Stimulated activated CD8-positive, alpha-beta memory T cell treated with anti-CD3 and anti-CD28 coated beads, Interleukin-4, amount 100 ng/mL, for 48 hours (primary cell): ENCODE results near the gene GYS1.
"Not testable (repeated sequence)": the region's sequence is repeated elsewhere in the genome, so short reads cannot be mapped to it uniquely, and the experiment has no call there.

Experiments used
- DNase-seq: peaks from one replicate; pipeline ENCODE4 v3.0.0-alpha.2; 2020

Gene GYS1

DNA sequence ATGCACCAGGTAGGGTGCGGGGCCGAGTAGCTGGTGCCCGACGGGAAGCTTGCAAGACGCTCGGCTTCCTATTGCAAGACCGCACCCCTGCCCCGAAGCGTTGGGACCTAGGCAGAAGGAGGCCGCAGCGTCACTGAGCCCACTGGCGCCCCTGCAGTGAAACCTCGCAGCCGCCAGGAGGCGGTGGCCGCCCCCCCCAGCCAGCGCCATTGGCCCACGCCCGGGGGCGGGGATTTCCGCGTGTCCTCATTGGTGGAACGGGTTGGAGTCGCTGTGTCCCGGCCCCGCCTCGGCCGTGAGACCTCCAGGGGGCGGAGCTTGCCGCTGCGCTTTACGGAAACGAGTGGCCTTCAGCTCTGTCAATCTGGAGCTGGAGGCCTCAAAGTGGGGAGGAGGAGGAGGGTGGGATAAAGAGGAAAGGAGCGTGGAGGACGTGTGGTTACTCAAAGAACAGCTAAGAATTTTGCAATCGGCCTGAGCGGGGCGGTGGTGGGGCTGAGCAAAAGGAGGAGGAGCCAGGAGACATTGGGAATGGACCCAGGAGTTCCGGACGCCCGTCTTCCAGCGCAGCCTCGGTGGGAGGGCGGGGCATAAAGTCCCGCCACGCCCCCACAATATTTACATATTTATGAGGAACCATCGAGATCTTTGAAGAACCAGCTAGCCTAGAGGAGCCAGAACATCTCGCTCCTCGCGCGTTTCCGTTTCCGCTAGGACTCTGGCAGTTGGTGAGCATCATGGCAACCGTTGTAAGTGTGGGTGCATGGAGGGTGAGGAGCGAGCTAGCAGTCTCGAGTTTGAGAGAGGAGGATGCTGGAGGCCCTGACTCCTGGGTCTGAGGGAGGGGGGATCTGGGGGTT is at the start of gene GYS1, which contains the start of gene RUVBL2:
Gene GYS1, minus strand, starts transcription at position 135 of the 860 bp plus-strand sequence. CDS start 197 bp downstream, outside the sequence.
Gene RUVBL2, plus strand, starts transcription at position 713 of the 860 bp plus-strand sequence. Its CDS starts 25 bp downstream, at position 738.
- peak; percentile 99 for DNase-seq

DNA sequence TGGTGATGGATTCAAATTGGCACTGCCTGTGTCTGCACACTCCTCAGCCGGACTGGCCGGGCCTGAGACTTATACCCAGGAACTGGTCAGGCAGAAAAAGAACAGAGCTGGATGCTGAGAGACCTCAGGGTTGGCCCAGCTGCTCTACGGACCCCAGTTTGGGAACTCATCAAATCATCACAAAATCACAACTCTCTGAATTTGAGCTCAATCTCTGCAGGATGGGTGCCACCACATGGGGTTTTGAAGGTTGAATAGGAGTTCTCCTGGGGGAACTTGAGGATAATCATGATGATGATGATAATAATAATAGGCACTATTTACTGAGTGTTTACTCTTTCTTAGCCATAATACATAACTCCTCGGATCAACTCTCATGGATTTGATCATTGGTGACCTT is 49.6 kb upstream of the GYS1 start:
- not testable (repeated sequence) for DNase-seq

- DNase-seq: no peak
These were observed 49.1 kb upstream of the GYS1 start for GRCh38 chr19:49042177-49042576.

- not testable (repeated sequence) for DNase-seq
These were observed 46.6 kb upstream of the GYS1 start for GRCh38 chr19:49039736-49040135.

DNA sequence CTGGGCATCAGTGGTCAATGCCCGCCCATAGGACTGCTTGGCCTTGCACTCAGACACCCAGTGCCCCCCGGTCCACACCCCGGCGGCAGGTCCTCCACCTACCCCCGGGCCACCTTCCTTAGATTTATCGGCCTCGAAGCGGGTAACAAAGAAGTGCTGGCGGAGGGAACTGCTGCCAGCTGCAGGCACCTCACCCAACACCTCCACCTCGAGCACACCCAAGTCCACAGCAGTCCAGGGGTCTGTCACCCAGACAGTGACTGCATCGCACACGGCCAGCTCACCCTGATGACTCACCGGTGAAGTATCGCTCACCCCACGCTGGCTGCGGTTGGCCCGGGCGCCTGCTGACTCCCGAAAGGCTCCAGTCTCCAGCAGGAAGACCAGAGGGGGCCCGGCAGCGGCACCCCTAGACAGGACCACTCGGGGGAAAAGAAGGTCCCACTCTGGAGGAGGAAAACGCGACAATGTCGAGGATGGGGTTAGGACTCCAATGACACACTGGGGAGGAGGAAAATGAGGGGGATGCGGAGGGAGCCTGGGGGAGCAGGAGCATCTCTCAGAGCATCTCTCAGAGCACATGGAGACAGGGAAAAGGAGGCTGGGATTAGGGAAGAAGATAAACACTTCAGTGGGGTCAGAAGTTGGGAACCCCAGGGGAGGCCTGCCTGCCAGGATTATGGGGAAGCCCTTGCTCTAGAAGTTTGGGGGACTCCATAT is 45.6 kb upstream of the GYS1 start:
- not testable (repeated sequence) for DNase-seq

DNA sequence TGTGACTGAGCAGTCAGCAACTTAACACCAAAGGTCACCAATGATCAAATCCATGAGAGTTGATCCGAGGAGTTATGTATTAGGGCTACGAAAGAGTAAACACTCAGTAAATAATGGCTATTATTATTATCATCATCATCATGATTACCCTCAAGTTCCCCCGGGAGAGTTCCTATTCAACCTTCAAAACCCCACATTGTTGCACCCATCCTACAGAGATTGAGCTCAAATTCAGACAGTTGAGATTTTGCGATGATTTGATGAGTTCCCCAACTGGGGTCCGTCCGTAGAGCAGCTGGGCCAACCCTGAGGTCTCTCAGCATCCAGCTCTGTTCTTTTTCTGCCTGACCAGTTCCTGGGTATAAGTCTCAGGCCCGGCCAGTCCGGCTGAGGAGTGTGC is 45.0 kb upstream of the GYS1 start:
- not testable (repeated sequence) for DNase-seq

GRCh38 chr19:49036815-49037214 is 43.7 kb upstream of the GYS1 start, which contains the start of gene CGB1:
CGB1 (minus strand) TSS chr19:49036895; CDS start chr19:49036711, 184 bp downstream.
- peak; percentile 79 for DNase-seq

DNA sequence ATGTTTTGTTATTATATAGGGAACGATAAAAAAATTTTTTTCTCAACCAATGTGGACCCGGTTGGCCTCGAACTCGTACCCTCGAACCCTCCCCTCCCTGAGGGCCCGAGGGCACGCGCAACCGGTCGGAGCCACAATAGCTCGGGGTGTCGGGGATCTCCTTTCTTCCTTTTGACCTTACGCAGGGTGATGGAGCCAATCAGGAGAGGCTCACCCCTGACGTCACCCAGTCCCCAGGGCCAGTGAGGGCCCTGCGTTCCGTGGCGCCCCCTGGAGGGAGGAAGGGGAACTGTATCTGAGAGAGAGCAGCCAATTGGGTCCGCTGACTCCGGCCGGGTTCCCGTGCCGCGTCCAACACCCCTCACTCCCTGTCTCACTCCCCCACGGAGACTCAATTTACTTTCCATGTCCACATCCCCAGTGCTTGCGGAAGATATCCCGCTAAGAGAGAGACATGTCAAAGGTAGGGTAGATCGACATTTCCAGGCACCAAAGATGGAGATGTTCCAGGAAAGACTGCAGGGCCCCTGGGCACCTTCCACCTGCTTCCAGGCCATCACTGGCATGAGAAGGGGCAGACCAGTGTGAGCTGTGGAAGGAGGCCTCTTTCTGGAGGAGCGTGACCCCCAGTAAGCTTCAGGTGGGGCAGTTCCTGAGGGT is 38.7 kb upstream of the GYS1 start, which contains the start of gene CGB2:
Gene CGB2, plus strand, starts transcription at position 249 of the 660 bp plus-strand sequence. Its CDS starts 206 bp downstream, at position 455.
- peak; percentile 92 for DNase-seq

DNA sequence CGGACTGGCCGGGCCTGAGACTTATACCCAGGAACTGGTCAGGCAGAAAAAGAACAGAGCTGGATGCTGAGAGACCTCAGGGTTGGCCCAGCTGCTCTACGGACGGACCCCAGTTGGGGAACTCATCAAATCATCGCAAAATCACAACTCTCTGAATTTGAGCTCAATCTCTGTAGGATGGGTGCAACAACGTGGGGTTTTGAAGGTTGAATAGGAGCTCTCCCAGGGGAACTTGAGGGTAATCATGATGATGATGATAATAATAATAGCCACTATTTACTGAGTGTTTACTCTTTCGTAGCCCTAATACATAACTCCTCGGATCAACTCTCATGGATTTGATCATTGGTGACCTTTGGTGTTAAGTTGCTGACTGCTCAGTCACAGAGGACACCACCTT is 37.2 kb upstream of the GYS1 start:
- DNase-seq: not testable (repeated sequence)

DNA sequence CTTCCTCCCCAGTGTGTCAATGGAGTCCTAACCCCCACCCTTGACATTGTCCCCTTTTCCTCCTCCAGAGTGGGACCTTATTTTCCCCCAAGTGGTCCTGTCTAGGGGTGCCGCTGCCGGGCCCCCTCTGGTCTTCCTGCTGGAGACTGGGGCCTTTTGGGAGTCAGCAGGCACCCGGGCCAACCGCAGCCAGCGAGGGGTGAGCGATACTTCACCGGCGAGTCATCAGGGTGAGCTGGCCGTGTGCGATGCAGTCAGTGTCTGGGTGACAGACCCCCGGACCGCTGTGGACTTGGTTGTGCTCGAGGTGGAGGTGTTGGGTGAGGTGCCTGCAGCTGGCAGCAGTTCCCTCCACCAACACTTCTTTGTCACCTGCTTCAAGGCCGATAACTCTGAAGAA is 36.6 kb upstream of the GYS1 start:
- DNase-seq: not testable (repeated sequence)

DNA sequence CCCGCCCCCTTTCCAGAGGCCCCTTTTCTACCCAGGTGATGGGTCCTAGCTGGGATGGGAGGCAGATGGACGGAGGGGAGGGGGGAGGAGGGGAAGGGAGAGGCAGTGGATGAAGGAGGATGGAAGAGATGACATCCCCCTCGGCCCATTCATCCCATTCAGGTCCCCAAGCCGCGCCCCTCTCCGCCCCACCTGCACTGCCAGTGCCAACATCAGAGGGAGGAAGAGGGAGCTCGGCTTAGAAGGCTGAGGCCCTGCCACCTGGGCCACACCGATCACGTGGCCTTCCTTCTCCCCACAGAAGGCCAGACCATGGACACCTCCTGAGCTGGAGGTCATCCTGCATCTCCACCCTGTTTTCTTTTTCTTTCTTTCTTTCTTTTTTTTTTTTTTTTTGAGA is 35.6 kb upstream of the GYS1 start:
- DNase-seq: not testable (repeated sequence)

DNA sequence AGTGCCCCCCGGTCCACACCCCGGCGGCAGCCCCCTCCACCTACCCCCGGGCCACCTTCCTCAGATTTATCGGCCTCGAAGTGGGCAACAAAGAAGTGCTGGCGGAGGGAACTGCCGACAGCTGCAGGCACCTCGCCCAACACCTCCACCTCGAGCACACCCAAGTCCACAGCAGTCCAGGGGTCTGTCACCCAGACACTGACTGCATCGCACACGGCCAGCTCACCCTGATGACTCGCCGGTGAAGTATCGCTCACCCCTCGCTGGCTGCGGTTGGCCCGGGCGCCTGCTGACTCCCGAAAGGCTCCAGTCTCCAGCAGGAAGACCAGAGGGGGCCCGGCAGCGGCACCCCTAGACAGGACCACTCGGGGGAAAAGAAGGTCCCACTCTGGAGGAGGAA is 32.5 kb upstream of the GYS1 start:
- DNase-seq: not testable (repeated sequence)

- not testable (repeated sequence) for DNase-seq
These were observed 32.0 kb upstream of the GYS1 start for GRCh38 chr19:49025088-49025487.

GRCh38 chr19:49024233-49024632 is 31.1 kb upstream of the GYS1 start, which contains the start of gene CGB3:
CGB3 (minus strand) TSS chr19:49024333; CDS start chr19:49023971, 362 bp downstream.
- DNase-seq: not testable (repeated sequence)

DNA sequence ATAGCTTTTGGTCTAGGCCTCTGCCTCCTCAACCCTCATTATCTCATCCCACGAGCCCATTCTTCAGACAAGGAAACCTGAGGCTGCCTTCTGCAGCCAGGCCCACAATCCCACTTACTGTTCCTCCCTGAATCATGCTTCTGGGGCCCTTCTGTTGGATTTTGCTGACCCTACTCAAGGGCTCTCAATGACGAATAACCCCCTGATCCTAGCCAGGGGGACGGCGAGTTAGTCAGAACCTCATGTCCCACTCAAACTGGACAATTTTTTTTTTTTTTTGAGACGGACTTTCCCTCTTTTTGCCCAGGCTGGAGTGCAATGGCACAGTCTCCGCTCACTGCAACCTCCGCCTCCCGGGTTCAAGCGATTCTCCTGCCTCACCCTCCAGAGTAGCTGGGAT is 29.0 kb upstream of the GYS1 start:
- DNase-seq: no peak

DNA sequence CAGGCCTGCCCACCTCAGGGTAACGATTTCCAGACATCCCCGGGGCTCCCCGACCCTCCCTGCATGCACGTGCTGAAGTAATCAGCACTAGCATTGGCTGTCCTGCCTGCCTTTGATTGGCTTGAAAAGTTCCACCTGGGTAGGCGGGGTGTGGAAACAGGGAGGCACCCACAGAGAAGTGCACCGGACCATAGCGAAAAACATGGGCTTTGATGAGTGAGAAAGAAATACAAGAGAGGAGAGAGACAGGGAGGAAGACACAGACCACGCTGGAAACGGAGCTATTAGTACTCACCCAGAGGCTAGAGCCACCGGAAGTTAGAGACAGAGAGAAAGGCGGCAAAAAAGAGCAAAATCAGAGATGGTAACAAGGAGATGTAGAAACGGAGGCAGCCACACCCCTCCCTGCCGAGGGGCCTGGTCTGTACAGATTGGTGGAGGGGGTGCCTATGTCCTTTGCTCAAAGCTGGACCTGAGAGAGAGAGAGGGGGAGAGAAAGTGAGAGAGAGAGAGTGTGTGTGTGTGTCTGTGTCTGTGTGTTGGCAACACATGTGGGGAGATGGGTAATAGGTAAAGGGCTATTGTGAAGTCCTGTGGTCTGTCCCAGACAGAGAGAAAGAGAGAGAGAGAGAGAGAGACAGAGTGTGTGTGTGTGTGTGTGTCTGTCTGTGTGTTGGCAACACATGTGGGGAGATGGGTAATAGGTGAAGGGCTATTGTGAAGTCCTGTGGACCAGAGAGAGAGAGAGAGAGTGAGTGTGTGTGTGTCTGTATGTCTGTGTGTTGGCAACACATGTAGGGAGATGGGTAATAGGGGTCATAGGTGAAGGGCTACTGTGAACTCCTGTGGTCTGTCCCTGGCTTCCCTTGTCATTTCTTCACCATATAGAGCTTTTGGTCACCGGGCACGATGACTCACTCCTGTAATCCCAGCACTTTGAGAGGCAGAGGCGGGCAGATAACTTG is 28.1 kb upstream of the GYS1 start:
- DNase-seq: no peak

DNA sequence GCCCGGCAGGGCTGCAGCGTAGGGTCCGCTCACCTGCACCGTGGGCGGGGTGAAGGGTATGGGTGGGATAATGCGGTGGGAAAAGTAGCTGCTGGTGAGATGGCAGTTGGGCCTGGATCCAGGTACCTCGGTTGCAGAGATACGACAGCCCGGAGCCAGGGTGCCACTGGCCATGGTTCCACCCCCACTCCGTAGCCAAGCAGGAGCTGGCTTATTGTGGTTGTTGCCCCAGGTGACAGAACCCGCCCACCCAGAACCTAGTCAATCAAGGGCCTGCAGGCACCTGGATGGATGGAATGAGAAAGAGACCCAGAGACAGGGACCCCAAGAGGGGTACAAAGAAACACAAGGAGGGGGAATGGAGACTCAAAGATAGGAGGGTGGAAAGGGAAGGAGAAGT is 27.2 kb upstream of the GYS1 start:
- no peak for DNase-seq

GRCh38 chr19:49019242-49019932 is 26.3 kb upstream of the GYS1 start:
- peak; percentile 83 for DNase-seq

DNA sequence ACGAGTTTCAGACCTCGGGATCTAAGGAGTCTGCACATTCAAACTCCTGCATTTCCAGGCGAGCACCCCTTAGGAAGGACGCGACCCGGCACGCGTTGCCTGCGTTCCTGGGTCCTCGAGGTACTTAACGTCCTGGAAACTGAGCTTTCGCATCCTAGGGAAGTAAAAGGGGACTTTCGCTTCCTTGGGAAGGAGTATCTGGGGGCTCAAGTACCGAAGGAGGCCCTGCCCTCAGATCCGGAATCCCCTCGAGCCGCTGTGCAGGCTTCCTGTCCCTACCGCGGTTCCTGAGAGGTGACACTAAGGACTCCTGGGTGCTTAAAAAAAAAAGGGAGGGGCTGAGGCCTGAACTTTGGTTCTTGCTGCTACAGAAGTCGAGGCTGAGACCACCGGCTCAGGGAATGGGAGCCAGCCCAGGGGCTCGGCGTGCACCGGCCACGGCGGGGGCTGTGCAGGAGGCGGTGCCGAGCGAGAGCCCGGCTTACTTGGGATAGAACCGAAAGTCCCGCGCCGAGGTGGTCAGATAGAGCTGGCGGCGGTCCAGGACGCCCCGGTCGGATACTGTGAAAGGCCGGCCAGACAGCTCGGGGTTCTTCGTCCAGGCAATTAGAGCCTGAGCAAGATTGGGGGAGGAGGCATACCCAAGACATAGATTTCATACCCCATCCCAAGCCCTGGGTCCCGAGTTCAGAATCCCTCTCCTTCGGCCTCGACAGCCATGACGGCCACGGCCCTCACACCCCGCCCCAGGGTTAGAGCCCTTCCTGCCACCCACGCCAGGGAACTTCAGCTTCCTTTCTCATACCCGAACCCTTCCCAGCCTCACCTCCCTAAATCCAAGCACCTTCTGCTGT is 25.5 kb upstream of the GYS1 start:
- DNase-seq: peak; percentile 37
